Common myeloid progenitor, CD34-positive (primary cell): Measurements from ENCODE around the gene KDSR.

ENCODE experiments used
- CTCF ChIA-PET: fragments of 350-600 bp; sonication (Branson Sonifier 250); formaldehyde crosslinking; loops from one replicate; lab custom pipeline; 2021; ENCODE audit warnings: antibody characterized with exemption; lab: Charles Lee
- POLR2A ChIA-PET: fragments of 350-600 bp; sonication (Branson Sonifier 250); formaldehyde crosslinking; loops from one replicate; lab custom pipeline; 2021; ENCODE audit warnings: antibody characterized with exemption; lab: Charles Lee
- DNase-seq, 3 donors: peaks; one replicate each; pipeline versions ENCODE4 v3.0.0 to v3.0.0-alpha.2; 2013
- H3K27ac ChIP-seq, 2 experiments: 1 replicate in 1 of 2; 2 replicates in 1 of 2; pipeline ENCODE4 v1.7.0; 2013; ENCODE audit warnings: inconsistent platforms in 2 of 2, low read length in 2 of 2, mild to moderate bottlenecking in 2 of 2, low read depth in 1 of 2, moderate library complexity in 1 of 2; ENCODE audit not compliant: severe bottlenecking in 2 of 2, insufficient read depth in 1 of 2, poor library complexity in 1 of 2
- H3K27me3 ChIP-seq, 5 experiments: replicated peaks in 2 of 5; 1 replicate in 3 of 5; 2 replicates in 2 of 5; pipeline versions ENCODE4 v1.6.1 to v1.7.0; 2013; ENCODE audit warnings: low read length in 4 of 5, mild to moderate bottlenecking in 2 of 5, moderate library complexity in 2 of 5, inconsistent platforms in 1 of 5; ENCODE audit not compliant: insufficient read depth in 5 of 5, control insufficient read depth in 4 of 5
- H3K36me3 ChIP-seq, 4 experiments: 1 replicate in 2 of 4; 2 replicates in 2 of 4; pipeline versions ENCODE4 v1.6.1 to v1.7.0; 2013; ENCODE audit warnings: low read length in 3 of 4, control low read depth in 1 of 4, mild to moderate bottlenecking in 1 of 4; ENCODE audit not compliant: control insufficient read depth in 4 of 4, insufficient read depth in 4 of 4
- H3K4me1 ChIP-seq, 4 experiments: 1 replicate in 3 of 4; 2 replicates in 1 of 4; pipeline versions ENCODE4 v1.6.1 to v1.7.1; 2013; ENCODE audit warnings: low read length in 3 of 4, mild to moderate bottlenecking in 3 of 4, control low read depth in 1 of 4, inconsistent platforms in 1 of 4, moderate library complexity in 1 of 4; ENCODE audit not compliant: control insufficient read depth in 4 of 4, insufficient read depth in 4 of 4; ENCODE audit errors: control extremely low read depth in 1 of 4
- H3K4me3 ChIP-seq, 7 experiments: 1 replicate in 4 of 7; 2 replicates in 3 of 7; pipeline versions ENCODE4 v1.5.1 to v1.7.0; 2013; ENCODE audit warnings: mild to moderate bottlenecking in 7 of 7, low read length in 6 of 7, moderate library complexity in 6 of 7, inconsistent platforms in 2 of 7, low read depth in 2 of 7, control low read depth in 1 of 7; ENCODE audit not compliant: insufficient read depth in 4 of 7, control insufficient read depth in 1 of 7; ENCODE audit errors: extremely low read depth in 1 of 7
- H3K9me3 ChIP-seq, 5 experiments: 1 replicate in 4 of 5; 2 replicates in 1 of 5; pipeline versions ENCODE4 v1.6.1 to v1.7.1; 2013; ENCODE audit warnings: low read length in 4 of 5, mild to moderate bottlenecking in 2 of 5, inconsistent platforms in 1 of 5, low read depth in 1 of 5, moderate library complexity in 1 of 5; ENCODE audit not compliant: control insufficient read depth in 4 of 5, insufficient read depth in 2 of 5; ENCODE audit errors: control extremely low read depth in 1 of 5
- WGBS: methylation state at CpG from one replicate; pipeline ENCODE4 v1.1.5; 2013; ENCODE audit not compliant: insufficient coverage; 5-methylcytosine and 5-hydroxymethylcytosine counted together

The KDSR gene

DNA sequence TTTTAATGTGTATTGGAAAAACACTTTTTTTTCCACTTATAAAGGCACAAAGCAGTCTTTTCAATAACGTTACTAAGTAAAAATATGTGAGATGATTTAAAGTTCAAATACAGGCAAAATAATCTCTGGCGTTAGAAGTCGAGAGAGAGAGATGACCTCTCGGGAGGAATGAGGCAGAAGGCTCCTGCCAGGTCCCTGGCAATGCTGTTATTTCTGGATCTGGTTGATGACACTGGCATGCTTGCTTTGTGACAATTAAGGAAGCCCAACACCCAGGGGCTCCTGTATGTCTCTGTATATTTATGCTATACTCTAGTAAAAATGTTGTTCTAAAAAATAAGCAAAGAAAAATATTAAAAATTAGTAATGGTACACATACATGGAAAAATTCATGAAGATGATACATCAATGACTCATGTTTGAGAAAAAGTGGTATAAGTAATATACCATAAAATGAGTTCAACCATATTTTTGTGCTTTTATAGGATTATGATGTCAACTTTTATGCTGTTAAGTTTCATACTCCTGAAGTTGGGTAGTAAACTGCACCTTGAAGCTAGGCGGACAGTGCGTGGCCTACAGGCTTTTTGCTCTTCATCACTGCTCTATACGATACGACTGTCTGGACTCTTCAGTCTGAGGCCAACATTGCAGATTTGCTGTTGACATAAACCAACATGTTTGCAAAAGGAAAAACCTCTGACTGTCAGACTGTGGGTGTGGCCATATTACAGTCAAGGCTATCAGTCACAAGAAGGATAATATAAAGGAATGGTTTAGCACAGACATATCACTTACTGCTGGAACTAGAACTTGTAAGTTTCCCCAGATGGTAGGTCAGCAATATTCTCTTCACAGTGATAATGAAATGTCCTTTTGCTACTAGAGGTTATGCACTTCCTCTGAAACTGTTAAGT lies 35.5 kb upstream of the KDSR start:
- ChIA-PET CTCF (no interaction called here), POLR2A (no interaction called here)
- Histone ChIP-seq H3K4me3 (no peak overlapping the region), H3K27me3 (no peaks in the 10 kb centered on the region), H3K9me3 (peaks cover 0 to 3% (median 0%) of the 10 kb centered on the region in 5 experiments), H3K27ac (no peak overlapping the region), H3K36me3 (peaks cover 29 to 81% (median 49%) of the 10 kb centered on the region in 4 experiments), H3K4me1 (no peaks in the 10 kb centered on the region)
- no peak for DNase-seq
- WGBS = 100% methylated on average over 1 of the region's 8 CpGs

DNA sequence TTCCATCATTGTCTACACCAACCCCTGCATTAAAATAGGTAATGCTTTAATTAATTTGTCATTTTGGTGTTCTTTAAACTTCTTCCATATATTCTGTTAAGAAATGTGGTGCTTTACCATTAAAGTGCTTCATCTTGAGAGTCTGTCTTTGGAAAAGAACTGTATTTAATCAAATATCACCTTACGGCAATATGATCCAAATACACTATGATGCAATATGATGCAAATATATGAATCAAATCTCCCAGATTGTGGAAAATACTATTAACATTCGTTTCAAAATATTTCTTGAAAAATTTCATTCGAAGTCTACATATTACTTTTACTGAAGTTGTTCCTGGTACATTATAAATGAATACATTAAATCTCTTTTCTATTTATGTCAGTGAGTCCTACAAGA lies 32.3 kb upstream of the KDSR start:
- WGBS = no CpG with 5 or more reads among the region's 3 CpGs
- Histone ChIP-seq H3K27ac (no peak overlapping the region), H3K36me3 (peaks cover 25 to 88% (median 58%) of the 10 kb centered on the region in 4 experiments), H3K27me3 (no peaks in the 10 kb centered on the region), H3K9me3 (peaks cover 0 to 3% (median 0%) of the 10 kb centered on the region in 5 experiments), H3K4me1 (no peaks in the 10 kb centered on the region), H3K4me3 (no peak overlapping the region)
- ChIA-PET POLR2A (no interaction called here), CTCF (no interaction called here)
- DNase-seq = no peak

DNA sequence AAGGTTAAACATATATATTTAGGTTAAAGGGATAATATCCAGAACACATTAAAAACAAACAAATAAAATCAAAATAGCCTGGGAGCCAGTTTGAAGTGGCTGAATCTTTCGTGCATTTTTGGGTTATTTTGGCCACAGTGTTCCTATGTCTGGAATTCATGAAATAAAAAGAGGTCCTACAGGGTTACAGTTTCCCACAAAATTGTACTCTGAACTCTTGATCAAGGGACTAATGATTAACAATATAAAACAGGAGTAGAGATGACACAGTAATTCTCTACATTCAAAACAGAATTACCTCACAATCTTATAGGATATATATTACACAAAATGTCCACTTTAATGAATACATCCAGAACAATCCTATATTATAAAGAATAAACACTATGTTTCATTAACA lies 30.3 kb upstream of the KDSR start:
- H3K9me3 ChIP-seq = no peaks in the 10 kb centered on the region
- ChIA-PET CTCF (interaction anchor here (1.0 kb wide), 1 partner anchor 13 kb away, joined by 3 read pairs; no protein-coding TSS in a partner anchor), POLR2A (no interaction called here)
- peaks cover 25 to 75% (median 51%) of the 10 kb centered on the region in 4 experiments for H3K36me3 ChIP-seq
- DNase-seq = no peak
- no peak overlapping the region for H3K27ac ChIP-seq
- no CpG with 5 or more reads among the region's 1 CpG for WGBS
- H3K4me1 ChIP-seq = no peaks in the 10 kb centered on the region
- no peaks in the 10 kb centered on the region for H3K27me3 ChIP-seq
- H3K4me3 ChIP-seq = no peak overlapping the region

DNA sequence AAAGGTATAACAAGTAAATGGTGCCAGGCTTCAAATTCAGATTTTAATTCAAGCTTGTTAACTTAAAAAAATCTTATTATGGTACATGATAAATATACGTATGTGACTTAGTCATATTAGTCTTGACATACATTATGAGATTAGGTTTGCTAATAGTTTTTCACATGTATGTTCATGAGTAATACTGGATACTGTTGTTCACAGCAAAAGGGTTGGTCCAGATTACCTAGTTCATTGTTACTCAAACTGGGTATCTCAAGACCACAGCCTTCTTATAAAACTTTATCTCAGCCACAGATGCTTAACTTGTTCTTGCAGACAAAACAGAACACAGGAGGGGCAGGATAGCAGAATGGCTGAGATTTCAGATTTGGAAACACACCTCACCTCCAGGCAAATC lies 28.5 kb upstream of the KDSR start:
- no peaks in the 10 kb centered on the region for H3K27me3 ChIP-seq
- no peaks in the 10 kb centered on the region for H3K9me3 ChIP-seq
- WGBS = no CpG with 5 or more reads among the region's 1 CpG
- no peak overlapping the region for H3K27ac ChIP-seq
- H3K36me3 ChIP-seq = peaks cover 16 to 69% (median 49%) of the 10 kb centered on the region in 4 experiments
- POLR2A ChIA-PET = no interaction called here
- CTCF ChIA-PET = interaction anchor here (1.0 to 1.8 kb wide), 5 partner anchors 9 to 20 kb away, joined by 3 to 6 read pairs (median 3); no protein-coding TSS in a partner anchor
- no peak overlapping the region for H3K4me3 ChIP-seq
- no peak for DNase-seq
- no peaks in the 10 kb centered on the region for H3K4me1 ChIP-seq

DNA sequence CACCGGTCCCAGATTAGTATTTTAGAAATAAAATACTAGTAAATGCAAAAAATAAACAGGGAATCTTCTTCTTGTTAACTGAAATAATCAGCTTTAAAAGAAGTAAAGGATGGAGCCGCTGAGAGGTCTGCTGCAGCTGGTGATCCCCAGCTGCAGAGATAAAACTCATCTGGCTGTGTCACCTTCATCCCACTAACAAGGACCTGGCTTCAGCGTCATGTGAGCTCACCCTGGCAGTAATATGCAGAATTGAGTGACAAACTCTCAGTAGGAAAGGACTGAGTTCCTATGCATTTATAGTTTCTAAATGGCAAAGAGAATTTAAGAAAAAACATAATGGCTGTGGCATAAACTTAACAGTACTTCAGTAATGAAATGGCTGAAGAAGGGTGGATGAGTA lies 27.9 kb upstream of the KDSR start:
- Histone ChIP-seq H3K27me3 (no peaks in the 10 kb centered on the region), H3K4me3 (no peak overlapping the region), H3K36me3 (peaks cover 14 to 67% (median 45%) of the 10 kb centered on the region in 4 experiments), H3K9me3 (no peaks in the 10 kb centered on the region), H3K27ac (no peak overlapping the region), H3K4me1 (no peaks in the 10 kb centered on the region)
- ChIA-PET POLR2A (no interaction called here), CTCF (interaction anchor here (1.0 to 1.8 kb wide), 6 partner anchors 10 to 45 kb away, joined by 3 to 6 read pairs (median 3); no protein-coding TSS in a partner anchor)
- no peak for DNase-seq
- whole genome bisulfite sequencing = no CpG with 5 or more reads among the region's 3 CpGs

DNA sequence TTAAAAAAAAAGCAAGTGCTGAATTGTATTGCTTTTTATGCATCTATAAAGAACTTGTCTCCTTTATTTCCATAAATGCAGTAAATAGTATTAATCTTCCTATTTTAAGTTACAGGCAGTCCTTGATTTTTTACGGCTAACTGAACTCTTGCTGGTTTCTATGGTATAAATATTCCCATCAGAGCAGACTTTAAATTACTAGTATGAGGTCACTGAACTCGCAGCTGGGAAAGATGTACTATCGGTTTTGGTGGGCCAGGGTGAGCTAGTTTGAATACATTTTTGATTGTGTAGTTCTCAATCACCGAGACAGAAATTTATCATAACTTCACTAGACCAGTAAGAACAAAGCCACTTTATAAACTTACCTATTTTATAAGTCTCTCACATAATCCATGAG lies 20.9 kb upstream of the KDSR start:
- peaks cover 9 to 29% (median 19%) of the 10 kb centered on the region in 4 experiments for H3K36me3 ChIP-seq
- ChIA-PET CTCF (interaction anchor here (0.6 to 0.7 kb wide), 2 partner anchors 809 to 847 kb away, joined by 3 read pairs; no protein-coding TSS in a partner anchor), POLR2A (no interaction called here)
- no peaks in the 10 kb centered on the region for H3K4me1 ChIP-seq
- no CpG with 5 or more reads among the region's 4 CpGs for WGBS
- peaks cover 0 to 4% (median 2%) of the 10 kb centered on the region in 5 experiments for H3K9me3 ChIP-seq
- DNase-seq = no peak
- H3K27ac ChIP-seq = no peak overlapping the region
- H3K27me3 ChIP-seq = no peaks in the 10 kb centered on the region
- no peak overlapping the region for H3K4me3 ChIP-seq

DNA sequence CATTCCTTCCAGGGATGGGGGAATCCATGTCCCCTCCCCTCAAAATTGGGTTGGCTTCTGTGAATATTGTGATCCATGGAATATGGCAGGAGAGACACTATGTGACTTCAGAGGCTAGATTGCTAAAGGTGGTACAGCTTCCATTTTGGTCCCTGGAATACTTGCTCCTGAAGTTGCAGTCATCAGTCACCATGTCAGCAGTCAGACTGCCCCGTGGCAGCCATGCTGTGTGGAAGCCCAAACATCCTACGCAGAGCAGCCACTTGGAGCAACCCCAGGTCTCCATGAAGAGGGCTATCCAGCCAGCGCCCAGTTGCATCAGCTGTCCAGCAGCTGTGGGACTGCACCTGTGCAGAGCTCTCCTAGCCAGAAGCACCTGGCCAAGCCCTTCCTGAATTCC lies 15.8 kb upstream of the KDSR start:
- Histone ChIP-seq H3K9me3 (peaks cover 0 to 6% (median 3%) of the 10 kb centered on the region in 5 experiments), H3K27me3 (no peaks in the 10 kb centered on the region), H3K4me1 (no peaks in the 10 kb centered on the region), H3K27ac (no peak overlapping the region), H3K4me3 (no peak overlapping the region), H3K36me3 (peaks cover 0 to 7% (median 0%) of the 10 kb centered on the region in 4 experiments)
- 76% methylated on average over 3 of the region's 3 CpGs for WGBS
- POLR2A ChIA-PET = no interaction called here
- DNase-seq = no peak
- CTCF ChIA-PET = interaction anchor here (0.9 to 1.5 kb wide), 3 partner anchors 13 to 25 kb away, joined by 3 read pairs; no protein-coding TSS in a partner anchor
